HCT116 (cell line): ENCODE measurements around the gene MYLK4. TPM values are rescaled to one million over a fixed set of nuclear protein-coding genes. Genes with fewer than 3 reads are reported as not detected.

ENCODE experiments used
- ATAC-seq: fragments of 200-7000 bp; cut with Tn5 transposase; 2 replicates; pipeline ENCODE4 v1.9.1; 2020; ENCODE audit warnings: mild to moderate bottlenecking, moderate library complexity
- BruUV-seq: library from RNA; stranded (reverse); fragments of 400-500 nt; replicated peaks from 2 replicates; lab custom pipeline; 2021; lab: Mats Ljungman, UMichigan
- CTCF ChIA-PET: fragments of 300-600 bp; sonication (Branson Sonifier 250); formaldehyde crosslinking; loops from one replicate; lab custom pipeline; 2021; ENCODE audit warnings: antibody characterized with exemption; lab: Charles Lee
- POLR2A ChIA-PET: fragments of 300-600, 350-600 bp; sonication (Branson Sonifier 250); formaldehyde crosslinking; loops from one replicate; lab custom pipeline; 2021; ENCODE audit warnings: antibody characterized with exemption; lab: Charles Lee
- RAD21 ChIA-PET, 2 experiments: fragments of 300-600 bp; sonication (Branson Sonifier 250); formaldehyde crosslinking; loops; one replicate each; lab custom pipeline; 2023; ENCODE audit warnings: low total read pairs in 2 of 2; ENCODE audit not compliant: uncharacterized antibody in 2 of 2, unreplicated experiment in 2 of 2, low non-redundant PET in 1 of 2; lab: Charles Lee
- DNase-seq: peaks from one replicate; pipeline ENCODE4 v3.0.0-alpha.2; 2010; ENCODE audit warnings: low read depth, low spot score
- H2AFZ ChIP-seq: fragments of 200-600 bp; shearing (Covaris generic), sonication (generic); 2 replicates; pipeline ENCODE4 v1.6.1; 2017; ENCODE audit warnings: low read depth, mixed run types, mixed read lengths, antibody characterized with exemption, low read length; ENCODE audit not compliant: poor library complexity, severe bottlenecking
- H3K27ac ChIP-seq: 2 replicates; pipeline ENCODE4 v1.5.1; 2012; ENCODE audit warnings: low read depth, low read length
- H3K27me3 ChIP-seq: fragments of 200-600 bp; sonication (generic); 2 replicates; pipeline ENCODE4 v1.6.1; 2016; ENCODE audit warnings: mixed run types, low read length, mixed read lengths; ENCODE audit not compliant: insufficient read depth
- H3K36me3 ChIP-seq, 2 experiments: fragments of 200-500 bp in 1 of 2; fragments of 200-600 bp in 1 of 2; sonication (Bioruptor generic) in 1 of 2; sonication (generic) in 1 of 2; 2 replicates each; pipeline versions ENCODE4 v1.5.1 to v1.6.1; 2014 to 2016; ENCODE audit warnings: low read length in 2 of 2, inconsistent platforms in 1 of 2, mixed read lengths in 1 of 2, mixed run types in 1 of 2; ENCODE audit not compliant: insufficient read depth in 2 of 2, control insufficient read depth in 1 of 2
- H3K4me1 ChIP-seq, 2 experiments: fragments of 200-600 bp in 1 of 2; sonication (generic) in 1 of 2; 2 replicates each; pipeline versions ENCODE4 v1.5.1 to v1.6.1; 2012 to 2017; ENCODE audit warnings: low read length in 2 of 2, inconsistent platforms in 1 of 2, mild to moderate bottlenecking in 1 of 2, mixed read lengths in 1 of 2, mixed run types in 1 of 2, moderate library complexity in 1 of 2; ENCODE audit not compliant: insufficient read depth in 2 of 2, control insufficient read depth in 1 of 2
- H3K4me2 ChIP-seq: fragments of 200-600 bp; sonication (generic); 2 replicates; pipeline ENCODE4 v1.6.1; 2017; ENCODE audit warnings: mixed run types, low read length, mixed read lengths
- H3K4me3 ChIP-seq, 2 experiments: fragments of 200-600 bp in 1 of 2; sonication (generic) in 1 of 2; replicated peaks in 1 of 2; 2 replicates each; pipeline ENCODE4 v1.5.1; 2011 to 2016; ENCODE audit warnings: low read length in 2 of 2, control low read depth in 1 of 2, low read depth in 1 of 2, mild to moderate bottlenecking in 1 of 2, mixed read lengths in 1 of 2, mixed run types in 1 of 2
- H3K79me2 ChIP-seq: fragments of 200-600 bp; sonication (generic); 2 replicates; pipeline ENCODE4 v1.6.1; 2017; ENCODE audit warnings: mild to moderate bottlenecking, mixed run types, low read length, moderate library complexity, mixed read lengths; ENCODE audit not compliant: insufficient read depth
- H3K9ac ChIP-seq: fragments of 200-600 bp; sonication (generic); 2 replicates; pipeline ENCODE4 v1.6.1; 2016; ENCODE audit warnings: low read length, mixed read lengths
- H3K9me2 ChIP-seq: fragments of 200-600 bp; sonication (generic), shearing (Covaris generic); 2 replicates; pipeline ENCODE4 v1.6.1; 2017; ENCODE audit warnings: mixed run types, mild to moderate bottlenecking, moderate library complexity; ENCODE audit not compliant: insufficient read depth
- H3K9me3 ChIP-seq, 2 experiments: fragments of 200-500 bp in 1 of 2; fragments of 200-600 bp in 1 of 2; sonication (Bioruptor generic) in 1 of 2; sonication (generic) in 1 of 2; 2 replicates each; pipeline ENCODE4 v1.6.1; 2014 to 2017; ENCODE audit warnings: low read length in 2 of 2, mixed read lengths in 2 of 2, inconsistent platforms in 1 of 2, low read depth in 1 of 2, mild to moderate bottlenecking in 1 of 2, mixed run types in 1 of 2, moderate library complexity in 1 of 2; ENCODE audit not compliant: control insufficient read depth in 1 of 2, insufficient read depth in 1 of 2
- H4K20me1 ChIP-seq: fragments of 200-600 bp; sonication (generic), shearing (Covaris generic); 2 replicates; pipeline ENCODE4 v1.6.1; 2017; ENCODE audit warnings: mixed run types, mild to moderate bottlenecking, moderate library complexity; ENCODE audit not compliant: insufficient read depth
- ATF3 ChIP-seq: IDR thresholded peaks from 2 replicates; pipeline ENCODE4 v1.6.1; 2012
- CEBPB ChIP-seq: IDR thresholded peaks from 2 replicates; pipeline ENCODE4 v1.6.1; 2012; ENCODE audit warnings: low read depth
- CTCF ChIP-seq, 3 experiments: fragments of 200-600 bp in 1 of 3; sonication (generic) in 1 of 3; IDR thresholded peaks in 2 of 3; conservative IDR thresholded peaks in 1 of 3; 2 replicates each; pipeline ENCODE4 v1.5.1; 2012 to 2017; ENCODE audit warnings: low read depth in 2 of 3, low read length in 2 of 3, antibody characterized with exemption in 1 of 3, borderline replicate concordance in 1 of 3, control low read depth in 1 of 3, mild to moderate bottlenecking in 1 of 3, mixed read lengths in 1 of 3, mixed run types in 1 of 3, moderate library complexity in 1 of 3; ENCODE audit not compliant: insufficient read depth in 1 of 3
- EZH2 ChIP-seq: fragments of 200-600 bp; sonication (generic); IDR thresholded peaks from 2 replicates; pipeline ENCODE4 v1.6.1; 2017; ENCODE audit warnings: antibody characterized with exemption, mixed run types
- EZH2phosphoT487 ChIP-seq: fragments of 200-600 bp; IDR thresholded peaks from 2 replicates; pipeline ENCODE4 v1.6.1; 2018; ENCODE audit warnings: antibody characterized with exemption, borderline replicate concordance
- RAD21 ChIP-seq: IDR thresholded peaks from 2 replicates; pipeline ENCODE4 v1.6.1; 2012; ENCODE audit warnings: low read depth, mild to moderate bottlenecking
- TCF7L2 ChIP-seq: IDR thresholded peaks from 2 replicates; pipeline ENCODE4 v1.7.0; 2011; ENCODE audit warnings: borderline replicate concordance, inconsistent platforms; ENCODE audit not compliant: insufficient read depth, insufficient read length; ENCODE audit errors: extremely low read depth
- YY1 ChIP-seq: IDR thresholded peaks from 2 replicates; pipeline ENCODE4 v1.6.1; 2011; ENCODE audit warnings: low read length, low read depth, moderate library complexity, mild to moderate bottlenecking; ENCODE audit not compliant: insufficient replicate concordance; ENCODE audit errors: extremely low read depth
- ZFX ChIP-seq: fragments of 450-650 bp; IDR thresholded peaks from 2 replicates; pipeline ENCODE4 v1.6.1; 2017
- ZNF274 ChIP-seq: fragments of 200-500 bp; sonication (Bioruptor generic); IDR thresholded peaks from 2 replicates; pipeline ENCODE4 v1.6.1; 2014; ENCODE audit warnings: mild to moderate bottlenecking, low read depth, low read length, inconsistent platforms
- intact Hi-C: fragments of 100-400 bp; cut with micrococcal nuclease; formaldehyde crosslinking; loops from 2 replicates; pipeline ENCODE4 v1.10.0; 2022
- total RNA-seq: library from RNA; stranded (reverse); gene quantifications from one replicate; pipeline ENCODE4 v1.2.1, GENCODE V29; 2021; ENCODE audit not compliant: unreplicated experiment

MYLK4 gene
- total RNA-seq, 1 experiment from 2014 or later, result 0.27 TPM

GRCh38 chr6:2777249-2777648, 26.5 kb upstream of the MYLK4 start (continued):
- TF ChIP-seq CTCF (IDR thresholded peaks at IDR 0.05 in 2 of 3, conservative IDR thresholded peaks at IDR 0.05 in 1 of 3; ENCODE audit: borderline replicate concordance in 1 of 3, insufficient read depth in 1 of 3, low read depth in 2 of 3, low read length in 2 of 3), result no peak

GRCh38 chr6:2775003-2775402, 24.3 kb upstream of the MYLK4 start:
- RAD21 ChIA-PET, result no interaction called here
- Histone ChIP-seq H3K9me2 (no peaks in the 10 kb centered on the region), H3K27ac (no peak overlapping the region), H3K4me2 (no peak overlapping the region), H3K79me2 (peaks cover 100% of the 10 kb centered on the region), H3K4me3 (no peak overlapping the region), H3K27me3 (no peaks in the 10 kb centered on the region), H2AFZ (no peak overlapping the region), H3K4me1 (no peaks in the 10 kb centered on the region), H4K20me1 (peaks cover 17% of the 10 kb centered on the region; the same call in 1 of the 2 replicates), H3K9ac (no peak overlapping the region), H3K36me3 (peaks cover 42 to 67% of the 10 kb centered on the region in 2 experiments), H3K9me3 (no peaks in the 10 kb centered on the region)
- CTCF ChIA-PET, result no interaction called here
- POLR2A ChIA-PET, result no interaction called here
- no TSS peak for BruUV-seq
- ATAC-seq (no peak), DNase-seq (no peak)
- TF ChIP-seq YY1, result no peak
- no peak for TF ChIP-seq EZH2
- TF ChIP-seq TCF7L2, result no peak
- TF ChIP-seq CEBPB, result no peak
- TF ChIP-seq ATF3, result no peak
- TF ChIP-seq RAD21, result no peak
- TF ChIP-seq CTCF (IDR thresholded peaks at IDR 0.05 in 2 of 3, conservative IDR thresholded peaks at IDR 0.05 in 1 of 3; ENCODE audit: borderline replicate concordance in 1 of 3, insufficient read depth in 1 of 3, low read depth in 2 of 3, low read length in 2 of 3), result no peak
- no peak for TF ChIP-seq EZH2phosphoT487
- no peak for TF ChIP-seq ZNF274
- TF ChIP-seq ZFX, result no peak
- intact Hi-C loops, result no loop called here
